ENCODE data around the gene VAC14. TPM values are rescaled to one million over a fixed set of nuclear protein-coding genes. Genes with fewer than 3 reads are reported as not detected.

VAC14 gene
- polyA plus RNA-seq, 1 donor from 2014 or later: 8.6 TPM

DNA sequence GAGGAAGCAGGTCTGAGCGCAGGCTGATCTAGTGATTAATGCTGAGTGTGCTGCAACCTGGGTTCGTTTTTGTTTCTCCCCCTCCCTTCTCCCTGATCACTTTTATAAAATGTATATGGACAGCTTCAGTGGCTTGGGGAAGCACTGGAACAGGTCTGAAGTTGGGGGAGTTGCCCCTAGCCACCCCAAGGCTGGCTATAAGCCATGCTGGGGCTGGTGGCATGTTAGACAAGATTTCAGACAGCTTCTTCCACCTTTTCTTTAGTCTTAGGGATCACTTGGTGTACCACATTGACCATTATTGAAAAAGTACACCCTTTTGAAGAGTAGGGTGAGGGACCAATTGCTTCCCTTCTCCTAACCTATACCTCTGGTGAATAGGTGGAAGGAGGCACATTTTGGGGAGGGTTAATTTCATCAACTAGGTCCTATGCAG lies 3.8 kb upstream of the VAC14 start:
- no peaks in the 10 kb centered on the region for H3K27me3 ChIP-seq (ENCODE audit: insufficient read depth, low read depth, low read length)
- peaks cover 9% of the 10 kb centered on the region for H3K79me2 ChIP-seq (replicated peaks; ENCODE audit: insufficient read depth, low read length)
- H3K4me3 ChIP-seq (ENCODE audit: low read length): no peak overlapping the region
- H3K9me2 ChIP-seq (ENCODE audit: insufficient read depth, low read length): no peaks in the 10 kb centered on the region
- H3K9ac ChIP-seq (ENCODE audit: low read length): no peak overlapping the region
- TF ChIP-seq TAF1 (IDR thresholded peaks at IDR 0.05; ENCODE audit: low read depth) (no peak), EP300 (conservative IDR thresholded peaks at IDR 0.05; ENCODE audit: poor library complexity, severe bottlenecking) (no peak), MXI1 (conservative IDR thresholded peaks at IDR 0.05; ENCODE audit: poor library complexity, severe bottlenecking) (no peak), RAD21 (conservative IDR thresholded peaks at IDR 0.05) (no peak), SMC3 (conservative IDR thresholded peaks at IDR 0.05; ENCODE audit: poor library complexity) (no peak), EZH2 (IDR thresholded peaks at IDR 0.05; ENCODE audit: borderline replicate concordance, insufficient read depth, low read length, poor library complexity, severe bottlenecking) (no peak), POLR2AphosphoS5 (IDR thresholded peaks at IDR 0.05) (no peak)
- TF ChIP-seq, protein P1, sequence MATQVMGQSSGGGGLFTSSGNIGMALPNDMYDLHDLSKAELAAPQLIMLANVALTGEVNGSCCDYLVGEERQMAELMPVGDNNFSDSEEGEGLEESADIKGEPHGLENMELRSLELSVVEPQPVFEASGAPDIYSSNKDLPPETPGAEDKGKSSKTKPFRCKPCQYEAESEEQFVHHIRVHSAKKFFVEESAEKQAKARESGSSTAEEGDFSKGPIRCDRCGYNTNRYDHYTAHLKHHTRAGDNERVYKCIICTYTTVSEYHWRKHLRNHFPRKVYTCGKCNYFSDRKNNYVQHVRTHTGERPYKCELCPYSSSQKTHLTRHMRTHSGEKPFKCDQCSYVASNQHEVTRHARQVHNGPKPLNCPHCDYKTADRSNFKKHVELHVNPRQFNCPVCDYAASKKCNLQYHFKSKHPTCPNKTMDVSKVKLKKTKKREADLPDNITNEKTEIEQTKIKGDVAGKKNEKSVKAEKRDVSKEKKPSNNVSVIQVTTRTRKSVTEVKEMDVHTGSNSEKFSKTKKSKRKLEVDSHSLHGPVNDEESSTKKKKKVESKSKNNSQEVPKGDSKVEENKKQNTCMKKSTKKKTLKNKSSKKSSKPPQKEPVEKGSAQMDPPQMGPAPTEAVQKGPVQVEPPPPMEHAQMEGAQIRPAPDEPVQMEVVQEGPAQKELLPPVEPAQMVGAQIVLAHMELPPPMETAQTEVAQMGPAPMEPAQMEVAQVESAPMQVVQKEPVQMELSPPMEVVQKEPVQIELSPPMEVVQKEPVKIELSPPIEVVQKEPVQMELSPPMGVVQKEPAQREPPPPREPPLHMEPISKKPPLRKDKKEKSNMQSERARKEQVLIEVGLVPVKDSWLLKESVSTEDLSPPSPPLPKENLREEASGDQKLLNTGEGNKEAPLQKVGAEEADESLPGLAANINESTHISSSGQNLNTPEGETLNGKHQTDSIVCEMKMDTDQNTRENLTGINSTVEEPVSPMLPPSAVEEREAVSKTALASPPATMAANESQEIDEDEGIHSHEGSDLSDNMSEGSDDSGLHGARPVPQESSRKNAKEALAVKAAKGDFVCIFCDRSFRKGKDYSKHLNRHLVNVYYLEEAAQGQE (IDR thresholded peaks at IDR 0.05; ENCODE audit: borderline replicate concordance): no peak
- TF ChIP-seq, protein P2, sequence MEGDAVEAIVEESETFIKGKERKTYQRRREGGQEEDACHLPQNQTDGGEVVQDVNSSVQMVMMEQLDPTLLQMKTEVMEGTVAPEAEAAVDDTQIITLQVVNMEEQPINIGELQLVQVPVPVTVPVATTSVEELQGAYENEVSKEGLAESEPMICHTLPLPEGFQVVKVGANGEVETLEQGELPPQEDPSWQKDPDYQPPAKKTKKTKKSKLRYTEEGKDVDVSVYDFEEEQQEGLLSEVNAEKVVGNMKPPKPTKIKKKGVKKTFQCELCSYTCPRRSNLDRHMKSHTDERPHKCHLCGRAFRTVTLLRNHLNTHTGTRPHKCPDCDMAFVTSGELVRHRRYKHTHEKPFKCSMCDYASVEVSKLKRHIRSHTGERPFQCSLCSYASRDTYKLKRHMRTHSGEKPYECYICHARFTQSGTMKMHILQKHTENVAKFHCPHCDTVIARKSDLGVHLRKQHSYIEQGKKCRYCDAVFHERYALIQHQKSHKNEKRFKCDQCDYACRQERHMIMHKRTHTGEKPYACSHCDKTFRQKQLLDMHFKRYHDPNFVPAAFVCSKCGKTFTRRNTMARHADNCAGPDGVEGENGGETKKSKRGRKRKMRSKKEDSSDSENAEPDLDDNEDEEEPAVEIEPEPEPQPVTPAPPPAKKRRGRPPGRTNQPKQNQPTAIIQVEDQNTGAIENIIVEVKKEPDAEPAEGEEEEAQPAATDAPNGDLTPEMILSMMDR (IDR thresholded peaks at IDR 0.05; ENCODE audit: poor library complexity, severe bottlenecking): no peak
- no peaks in the 10 kb centered on the region for H4K20me1 ChIP-seq (ENCODE audit: insufficient read depth)
- no peak overlapping the region for H2AFZ ChIP-seq (ENCODE audit: low read depth, low read length)
- no peaks in the 10 kb centered on the region for H3F3A ChIP-seq (ENCODE audit: insufficient read depth, low read length, poor library complexity, severe bottlenecking)
- no peak overlapping the region for H3K4me2 ChIP-seq (ENCODE audit: low read length)
- no peak overlapping the region for H3K27ac ChIP-seq (ENCODE audit: low read length)
- no peaks in the 10 kb centered on the region for H3K9me3 ChIP-seq (ENCODE audit: low read length)
- no peaks in the 10 kb centered on the region for H3K36me3 ChIP-seq (ENCODE audit: insufficient read depth, low read length)

DNA sequence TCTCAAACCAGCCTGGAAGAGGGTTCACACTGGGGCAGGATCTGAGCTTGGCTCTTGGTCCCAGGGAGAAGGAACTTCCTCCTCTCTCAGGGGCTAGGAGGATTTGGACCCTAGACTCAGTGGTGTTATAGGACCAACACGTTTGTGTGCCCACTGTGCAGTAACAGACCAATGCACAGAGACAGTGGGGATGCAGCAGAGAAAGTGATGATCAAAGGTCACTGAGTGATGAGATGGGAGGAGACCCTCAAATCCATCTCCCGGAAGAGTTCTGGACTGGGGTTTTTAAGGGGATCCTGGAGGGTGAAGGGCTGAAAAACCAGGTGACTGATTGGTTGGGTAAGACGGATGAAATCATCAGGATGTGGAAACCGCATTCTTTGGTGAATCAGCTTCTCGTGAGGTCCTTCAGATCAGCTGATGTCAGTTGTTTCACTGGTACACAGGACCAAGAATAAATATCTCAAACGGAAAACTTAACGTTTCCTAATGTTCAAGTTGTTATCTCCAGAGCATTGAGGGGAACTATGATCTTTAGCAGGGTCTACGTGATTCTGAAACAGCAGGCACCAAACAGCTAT lies 3.3 kb upstream of the VAC14 start:
- H4K20me1 ChIP-seq (ENCODE audit: insufficient read depth): no peaks in the 10 kb centered on the region
- H3K4me2 ChIP-seq (ENCODE audit: low read length): no peak overlapping the region
- H3K36me3 ChIP-seq (ENCODE audit: insufficient read depth, low read length): no peaks in the 10 kb centered on the region
- H3K27me3 ChIP-seq (ENCODE audit: insufficient read depth, low read depth, low read length): no peaks in the 10 kb centered on the region
- peaks cover 14% of the 10 kb centered on the region for H3K79me2 ChIP-seq (replicated peaks; ENCODE audit: insufficient read depth, low read length)
- H3K9me3 ChIP-seq (ENCODE audit: low read length): no peaks in the 10 kb centered on the region
- no peak overlapping the region for H3K27ac ChIP-seq (ENCODE audit: low read length)
- no peaks in the 10 kb centered on the region for H3F3A ChIP-seq (ENCODE audit: insufficient read depth, low read length, poor library complexity, severe bottlenecking)
- H3K9me2 ChIP-seq (ENCODE audit: insufficient read depth, low read length): no peaks in the 10 kb centered on the region
- no peak overlapping the region for H2AFZ ChIP-seq (ENCODE audit: low read depth, low read length)
- H3K4me3 ChIP-seq (ENCODE audit: low read length): no peak overlapping the region
- H3K9ac ChIP-seq (ENCODE audit: low read length): no peak overlapping the region
- TF ChIP-seq POLR2AphosphoS5 (IDR thresholded peaks at IDR 0.05) (no peak), TAF1 (IDR thresholded peaks at IDR 0.05; ENCODE audit: low read depth) (no peak), EZH2 (IDR thresholded peaks at IDR 0.05; ENCODE audit: borderline replicate concordance, insufficient read depth, low read length, poor library complexity, severe bottlenecking) (no peak), SMC3 (conservative IDR thresholded peaks at IDR 0.05; ENCODE audit: poor library complexity) (no peak), RAD21 (conservative IDR thresholded peaks at IDR 0.05) (no peak)
- TF ChIP-seq, protein P1 (IDR thresholded peaks at IDR 0.05; ENCODE audit: borderline replicate concordance): no peak
